GM12801 (cell line): ENCODE data around the gene TMEM119.

Source experiments
- CTCF ChIP-seq: IDR thresholded peaks from one replicate; pipeline ENCODE4 v1.5.1; 2011; ENCODE audit warnings: control low read depth; ENCODE audit not compliant: insufficient read length; ENCODE audit errors: extremely low read depth

TMEM119 gene

GRCh38 chr12:108578264-108578663 is 19.6 kb downstream of the TMEM119 start:
- TF ChIP-seq CTCF: no peak

- no peak for TF ChIP-seq CTCF
Measured at GRCh38 chr12:108577458-108577857, 20.4 kb downstream of the TMEM119 start.

GRCh38 chr12:108576660-108577234 is 21.1 kb downstream of the TMEM119 start:
- TF ChIP-seq CTCF: no peak

GRCh38 chr12:108575199-108575912 is 22.5 kb downstream of the TMEM119 start:
- TF ChIP-seq CTCF: no peak

GRCh38 chr12:108573317-108573716 is 24.6 kb downstream of the TMEM119 start:
- no peak for TF ChIP-seq CTCF

- no peak for TF ChIP-seq CTCF
Measured at GRCh38 chr12:108572166-108572790, 25.6 kb downstream of the TMEM119 start.

- no peak for TF ChIP-seq CTCF
Measured at GRCh38 chr12:108571609-108572165, 26.2 kb downstream of the TMEM119 start.
